Gastrocnemius medialis (tissue), 4 donors: ENCODE data around the gene TLR4.

ENCODE experiments used
- POLR2A ChIP-seq, 2 donors: fragments of 450-650 bp; IDR thresholded peaks; one replicate each; pipeline ENCODE4 v1.6.1; 2017; ENCODE audit warnings: antibody characterized with exemption in 2 of 2, mild to moderate bottlenecking in 2 of 2, moderate library complexity in 2 of 2
- TF ChIP-seq, protein P1 (sequence below), 5 experiments: fragments of 450-650 bp in 3 of 5; fragments of 200-600 bp in 2 of 5; sonication (generic) in 2 of 5; IDR thresholded peaks in 4 of 5; conservative IDR thresholded peaks in 1 of 5; 1 replicate in 4 of 5; 2 replicates in 1 of 5; pipeline ENCODE4 v1.5.1; 2016 to 2019; ENCODE audit warnings: antibody characterized with exemption in 5 of 5, mild to moderate bottlenecking in 3 of 5, moderate library complexity in 3 of 5

GRCh38 chr9:117682955-117683710, 21.1 kb upstream of the TLR4 start:
- TF ChIP-seq, protein P1, sequence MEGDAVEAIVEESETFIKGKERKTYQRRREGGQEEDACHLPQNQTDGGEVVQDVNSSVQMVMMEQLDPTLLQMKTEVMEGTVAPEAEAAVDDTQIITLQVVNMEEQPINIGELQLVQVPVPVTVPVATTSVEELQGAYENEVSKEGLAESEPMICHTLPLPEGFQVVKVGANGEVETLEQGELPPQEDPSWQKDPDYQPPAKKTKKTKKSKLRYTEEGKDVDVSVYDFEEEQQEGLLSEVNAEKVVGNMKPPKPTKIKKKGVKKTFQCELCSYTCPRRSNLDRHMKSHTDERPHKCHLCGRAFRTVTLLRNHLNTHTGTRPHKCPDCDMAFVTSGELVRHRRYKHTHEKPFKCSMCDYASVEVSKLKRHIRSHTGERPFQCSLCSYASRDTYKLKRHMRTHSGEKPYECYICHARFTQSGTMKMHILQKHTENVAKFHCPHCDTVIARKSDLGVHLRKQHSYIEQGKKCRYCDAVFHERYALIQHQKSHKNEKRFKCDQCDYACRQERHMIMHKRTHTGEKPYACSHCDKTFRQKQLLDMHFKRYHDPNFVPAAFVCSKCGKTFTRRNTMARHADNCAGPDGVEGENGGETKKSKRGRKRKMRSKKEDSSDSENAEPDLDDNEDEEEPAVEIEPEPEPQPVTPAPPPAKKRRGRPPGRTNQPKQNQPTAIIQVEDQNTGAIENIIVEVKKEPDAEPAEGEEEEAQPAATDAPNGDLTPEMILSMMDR (IDR thresholded peaks at IDR 0.05 in 4 of 5, conservative IDR thresholded peaks at IDR 0.05 in 1 of 5): no peak
- no peak for TF ChIP-seq POLR2A (IDR thresholded peaks at IDR 0.05)
